ENCODE measurements around the gene PPP2R3B. TPM values are rescaled to one million over a fixed set of nuclear protein-coding genes. Genes with fewer than 3 reads are reported as not detected.

Gene PPP2R3B
- total RNA-seq, 2 donors from 2014 or later: 72.5 to 98.7 TPM

- no peaks in the 10 kb centered on the region for H3K4me1 ChIP-seq (ENCODE audit: control insufficient read depth, insufficient read depth, low read length)
- peaks cover 10% of the 10 kb centered on the region for H3K36me3 ChIP-seq (ENCODE audit: control insufficient read depth, insufficient read depth, low read length)
- H3K4me3 ChIP-seq (ENCODE audit: low read length): no peak overlapping the region
- H3K9ac ChIP-seq (ENCODE audit: extremely low read depth, low read length, poor library complexity, severe bottlenecking): no peak overlapping the region
- H3K27ac Mint-ChIP-seq: no peak overlapping the region
- no peaks in the 10 kb centered on the region for H3K27me3 ChIP-seq (ENCODE audit: control insufficient read depth, insufficient read depth, low read length, poor library complexity, severe bottlenecking)
- peak overlapping the region; percentile 63 for H3K27ac ChIP-seq (ENCODE audit: low read depth, low read length)
- no peak for DNase-seq
- no peaks in the 10 kb centered on the region for H3K27me3 Mint-ChIP-seq (ENCODE audit: insufficient read depth)
- no peaks in the 10 kb centered on the region for H3K9me3 Mint-ChIP-seq
- no peaks in the 10 kb centered on the region for H3K9me3 ChIP-seq (ENCODE audit: control insufficient read depth, low read length)
- no peak overlapping the region for H3K4me3 Mint-ChIP-seq
- H3K4me1 Mint-ChIP-seq: no peaks in the 10 kb centered on the region
- peaks cover 41% of the 10 kb centered on the region for H3K36me3 Mint-ChIP-seq (ENCODE audit: low read depth)
- TF ChIP-seq CTCF (conservative IDR thresholded peaks at IDR 0.05): no peak
- 93 to 96% methylated on average over 14 to 18 of the region's 18 CpGs for WGBS, 2 experiments (ENCODE audit: insufficient coverage in 1 of 2, insufficient read length in 1 of 2)
Measured at GRCh38 chrX:349196-349595, 37.5 kb downstream of the PPP2R3B start.

- H3K4me3 ChIP-seq (ENCODE audit: low read length): no peak overlapping the region
- no peaks in the 10 kb centered on the region for H3K9me3 ChIP-seq (ENCODE audit: control insufficient read depth, low read length)
- no peak for DNase-seq
- Mint-ChIP-seq H3K4me3 (no peak overlapping the region), H3K27ac (no peak overlapping the region), H3K4me1 (no peaks in the 10 kb centered on the region), H3K27me3 (ENCODE audit: insufficient read depth) (no peaks in the 10 kb centered on the region), H3K36me3 (ENCODE audit: low read depth) (peaks cover 41% of the 10 kb centered on the region), H3K9me3 (no peaks in the 10 kb centered on the region)
- TF ChIP-seq CTCF (conservative IDR thresholded peaks at IDR 0.05): no peak
- H3K9ac ChIP-seq (ENCODE audit: extremely low read depth, low read length, poor library complexity, severe bottlenecking): no peak overlapping the region
- WGBS, 2 experiments (ENCODE audit: insufficient coverage in 1 of 2, insufficient read length in 1 of 2): 89 to 90% methylated on average over 8 to 11 of the region's 11 CpGs
- peak overlapping the region; percentile 63 for H3K27ac ChIP-seq (ENCODE audit: low read depth, low read length)
- no peaks in the 10 kb centered on the region for H3K27me3 ChIP-seq (ENCODE audit: control insufficient read depth, insufficient read depth, low read length, poor library complexity, severe bottlenecking)
- H3K36me3 ChIP-seq (ENCODE audit: control insufficient read depth, insufficient read depth, low read length): peaks cover 10% of the 10 kb centered on the region
- H3K4me1 ChIP-seq (ENCODE audit: control insufficient read depth, insufficient read depth, low read length): no peaks in the 10 kb centered on the region
Measured at GRCh38 chrX:348461-349117, 38.1 kb downstream of the PPP2R3B start.

- Mint-ChIP-seq H3K27me3 (ENCODE audit: insufficient read depth) (no peaks in the 10 kb centered on the region), H3K9me3 (no peaks in the 10 kb centered on the region), H3K27ac (no peak overlapping the region), H3K4me1 (no peaks in the 10 kb centered on the region), H3K4me3 (no peak overlapping the region), H3K36me3 (ENCODE audit: low read depth) (peaks cover 34% of the 10 kb centered on the region)
- Histone ChIP-seq H3K4me1 (ENCODE audit: control insufficient read depth, insufficient read depth, low read length) (no peaks in the 10 kb centered on the region), H3K9ac (ENCODE audit: extremely low read depth, low read length, poor library complexity, severe bottlenecking) (no peak overlapping the region), H3K4me3 (ENCODE audit: low read length) (no peak overlapping the region), H3K9me3 (ENCODE audit: control insufficient read depth, low read length) (no peaks in the 10 kb centered on the region), H3K27me3 (ENCODE audit: control insufficient read depth, insufficient read depth, low read length, poor library complexity, severe bottlenecking) (no peaks in the 10 kb centered on the region), H3K36me3 (ENCODE audit: control insufficient read depth, insufficient read depth, low read length) (peaks cover 10% of the 10 kb centered on the region), H3K27ac (ENCODE audit: low read depth, low read length) (no peak overlapping the region)
- DNase-seq: no peak
- TF ChIP-seq CTCF (conservative IDR thresholded peaks at IDR 0.05): no peak
- 96 to 97% methylated on average over 41 to 59 of the region's 59 CpGs for WGBS, 2 experiments (ENCODE audit: insufficient coverage in 1 of 2, insufficient read length in 1 of 2)
Measured at GRCh38 chrX:347351-348117, 39.2 kb downstream of the PPP2R3B start.
